ENCODE measurements around the gene SYTL1. TPM values are rescaled to one million over a fixed set of nuclear protein-coding genes. Genes with fewer than 3 reads are reported as not detected.

Gene SYTL1
- total RNA-seq, 1 donor = under 0.01 TPM

GRCh38 chr1:27368869-27369582, 27.2 kb downstream of the SYTL1 start:
- H3K27ac ChIP-seq (ENCODE audit: low read depth, low read length) = no peak overlapping the region
- no peak overlapping the region for H3K4me3 ChIP-seq (ENCODE audit: insufficient read depth, low read length)
- H2AFZ ChIP-seq (ENCODE audit: low read length) = no peak overlapping the region
- TF ChIP-seq, protein P1, sequence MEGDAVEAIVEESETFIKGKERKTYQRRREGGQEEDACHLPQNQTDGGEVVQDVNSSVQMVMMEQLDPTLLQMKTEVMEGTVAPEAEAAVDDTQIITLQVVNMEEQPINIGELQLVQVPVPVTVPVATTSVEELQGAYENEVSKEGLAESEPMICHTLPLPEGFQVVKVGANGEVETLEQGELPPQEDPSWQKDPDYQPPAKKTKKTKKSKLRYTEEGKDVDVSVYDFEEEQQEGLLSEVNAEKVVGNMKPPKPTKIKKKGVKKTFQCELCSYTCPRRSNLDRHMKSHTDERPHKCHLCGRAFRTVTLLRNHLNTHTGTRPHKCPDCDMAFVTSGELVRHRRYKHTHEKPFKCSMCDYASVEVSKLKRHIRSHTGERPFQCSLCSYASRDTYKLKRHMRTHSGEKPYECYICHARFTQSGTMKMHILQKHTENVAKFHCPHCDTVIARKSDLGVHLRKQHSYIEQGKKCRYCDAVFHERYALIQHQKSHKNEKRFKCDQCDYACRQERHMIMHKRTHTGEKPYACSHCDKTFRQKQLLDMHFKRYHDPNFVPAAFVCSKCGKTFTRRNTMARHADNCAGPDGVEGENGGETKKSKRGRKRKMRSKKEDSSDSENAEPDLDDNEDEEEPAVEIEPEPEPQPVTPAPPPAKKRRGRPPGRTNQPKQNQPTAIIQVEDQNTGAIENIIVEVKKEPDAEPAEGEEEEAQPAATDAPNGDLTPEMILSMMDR (IDR thresholded peaks at IDR 0.05; ENCODE audit: extremely low read depth, low read depth, low read length) = peak; percentile 50
- peaks cover 12% of the 10 kb centered on the region for H3K79me2 ChIP-seq (ENCODE audit: insufficient read depth, low read length)
- no peaks in the 10 kb centered on the region for H4K20me1 ChIP-seq (ENCODE audit: insufficient read depth, low read length)
- no peak overlapping the region for H3K4me2 ChIP-seq (ENCODE audit: insufficient read depth, low read length)
- H3K36me3 ChIP-seq (ENCODE audit: insufficient read depth, low read length) = no peaks in the 10 kb centered on the region
- H3K4me1 ChIP-seq (ENCODE audit: insufficient read depth, low read length) = peaks cover 11% of the 10 kb centered on the region
- no peaks in the 10 kb centered on the region for H3K27me3 ChIP-seq (ENCODE audit: insufficient read depth, low read length)
- DNase-seq (ENCODE audit: insufficient read length, low spot score, missing footprints) = no peak
- H3K9me3 ChIP-seq (ENCODE audit: low read depth, low read length) = no peaks in the 10 kb centered on the region

DNA sequence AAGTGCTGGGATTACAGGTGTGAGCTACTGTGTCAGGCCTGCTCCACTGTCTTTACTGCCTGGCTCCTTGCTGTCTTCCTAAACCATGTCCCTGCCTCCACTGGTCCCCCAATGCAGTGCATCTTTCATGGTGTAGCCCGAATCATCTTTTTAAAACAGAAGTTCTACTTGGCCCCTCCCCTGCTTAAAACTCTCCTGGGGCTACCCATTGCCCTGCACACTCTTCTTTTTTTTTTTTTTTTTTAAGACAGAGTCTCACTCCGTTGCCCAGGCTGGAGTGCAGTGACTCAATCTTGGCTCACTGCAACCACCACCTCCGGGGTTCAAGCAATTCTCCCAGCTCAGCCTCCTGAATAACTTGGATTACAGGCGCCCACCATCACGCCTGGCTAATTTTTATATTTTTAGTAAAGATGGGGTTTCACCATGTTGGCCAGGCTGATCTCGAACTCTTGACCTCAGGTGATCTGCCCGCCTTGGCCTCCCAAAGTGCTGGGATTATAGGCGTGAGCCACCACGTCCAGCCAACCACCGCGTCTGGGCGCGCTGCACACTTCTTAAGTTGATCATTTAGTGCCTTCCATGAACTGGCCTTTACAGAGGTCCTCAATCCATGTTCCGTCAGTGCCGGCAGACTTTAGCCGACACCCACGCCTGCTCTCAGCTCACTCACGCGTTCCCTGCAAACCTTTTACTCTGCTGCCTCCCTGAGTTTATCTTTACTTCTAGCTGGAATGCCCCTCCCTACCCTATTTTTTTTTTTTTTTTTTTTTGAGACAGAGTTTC, 30.4 kb downstream of the SYTL1 start:
- no peak overlapping the region for H3K27ac ChIP-seq (ENCODE audit: low read depth, low read length)
- H4K20me1 ChIP-seq (ENCODE audit: insufficient read depth, low read length) = no peaks in the 10 kb centered on the region
- H3K36me3 ChIP-seq (ENCODE audit: insufficient read depth, low read length) = no peaks in the 10 kb centered on the region
- H3K9me3 ChIP-seq (ENCODE audit: low read depth, low read length) = no peaks in the 10 kb centered on the region
- TF ChIP-seq, protein P1 (IDR thresholded peaks at IDR 0.05; ENCODE audit: extremely low read depth, low read depth, low read length) = no peak
- peaks cover 1% of the 10 kb centered on the region for H3K4me1 ChIP-seq (ENCODE audit: insufficient read depth, low read length)
- peaks cover 4% of the 10 kb centered on the region for H3K27me3 ChIP-seq (ENCODE audit: insufficient read depth, low read length)
- no peaks in the 10 kb centered on the region for H3K79me2 ChIP-seq (ENCODE audit: insufficient read depth, low read length)
- H2AFZ ChIP-seq (ENCODE audit: low read length) = no peak overlapping the region
- no peak overlapping the region for H3K4me2 ChIP-seq (ENCODE audit: insufficient read depth, low read length)
- no peak overlapping the region for H3K4me3 ChIP-seq (ENCODE audit: insufficient read depth, low read length)
- no peak for DNase-seq (ENCODE audit: insufficient read length, low spot score, missing footprints)

GRCh38 chr1:27372808-27373690, 31.2 kb downstream of the SYTL1 start:
- Histone ChIP-seq H3K4me1 (ENCODE audit: insufficient read depth, low read length) (no peaks in the 10 kb centered on the region), H3K4me3 (ENCODE audit: insufficient read depth, low read length) (no peak overlapping the region), H3K36me3 (ENCODE audit: insufficient read depth, low read length) (no peaks in the 10 kb centered on the region), H3K27me3 (ENCODE audit: insufficient read depth, low read length) (peaks cover 4% of the 10 kb centered on the region), H3K27ac (ENCODE audit: low read depth, low read length) (no peak overlapping the region), H3K9me3 (ENCODE audit: low read depth, low read length) (no peaks in the 10 kb centered on the region), H2AFZ (ENCODE audit: low read length) (no peak overlapping the region), H3K4me2 (ENCODE audit: insufficient read depth, low read length) (no peak overlapping the region), H3K79me2 (ENCODE audit: insufficient read depth, low read length) (no peaks in the 10 kb centered on the region), H4K20me1 (ENCODE audit: insufficient read depth, low read length) (no peaks in the 10 kb centered on the region)
- TF ChIP-seq, protein P1 (IDR thresholded peaks at IDR 0.05; ENCODE audit: extremely low read depth, low read depth, low read length) = peak; percentile 36
- no peak for DNase-seq (ENCODE audit: insufficient read length, low spot score, missing footprints)

Measured in osteoblast (primary cell).